Breast epithelium (tissue), 3 donors: Measurements from ENCODE around the gene ITIH5.

Experiments
- CTCF ChIP-seq, 3 donors: fragments of 450-650 bp; IDR thresholded peaks; one replicate each; pipeline ENCODE4 v1.5.1; 2016 to 2017; ENCODE audit warnings: antibody characterized with exemption in 3 of 3, mild to moderate bottlenecking in 3 of 3, moderate library complexity in 3 of 3
- POLR2A ChIP-seq: fragments of 450-650 bp; IDR thresholded peaks from one replicate; pipeline ENCODE4 v1.6.1; 2016; ENCODE audit warnings: antibody characterized with exemption, mild to moderate bottlenecking, moderate library complexity

DNA sequence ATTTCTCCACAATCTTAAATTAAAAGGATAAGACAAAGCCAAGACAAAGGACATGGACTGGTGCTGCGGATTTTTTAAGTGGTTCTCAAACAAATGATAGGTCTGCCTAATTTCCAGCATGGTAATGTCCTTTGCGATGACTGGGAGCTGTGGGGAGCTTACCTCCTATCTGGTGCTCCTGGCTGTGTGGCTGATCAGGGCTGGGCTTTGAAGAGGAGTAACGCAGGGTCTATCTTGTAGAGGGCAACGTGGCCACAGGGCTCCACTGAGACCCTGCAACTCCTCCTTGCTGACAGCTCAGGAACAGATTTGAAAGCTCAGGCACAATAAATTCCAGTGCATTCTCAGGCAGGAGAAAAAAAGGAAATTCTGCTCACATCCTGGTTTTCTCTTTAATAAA is 152.8 kb downstream of the ITIH5 start:
- TF ChIP-seq CTCF (IDR thresholded peaks at IDR 0.05) (no peak), POLR2A (no peak)
